Esophagus squamous epithelium (tissue), 5 donors: ENCODE results near the gene ZNF26. TPM values are rescaled to one million over a fixed set of nuclear protein-coding genes. Genes with fewer than 3 reads are reported as not detected.

Experiments
- DNase-seq: peaks from one replicate; lab custom pipeline; 2025; lab: John Stamatoyannopoulos, UW
- H3K27ac ChIP-seq, 4 donors: fragments of 200-600 bp; sonication (generic); one replicate each; pipeline ENCODE4 v1.5.1; 2016 to 2019; ENCODE audit warnings: mild to moderate bottlenecking in 1 of 4
- H3K27me3 ChIP-seq, 4 donors: fragments of 200-600 bp; sonication (generic); 1 replicate in 3 of 4; 2 replicates in 1 of 4; pipeline versions ENCODE4 v1.5.1 to v1.6.0; 2017 to 2021; ENCODE audit warnings: antibody characterized with exemption in 1 of 4
- H3K36me3 ChIP-seq, 3 donors: fragments of 200-600 bp; sonication (generic); one replicate each; pipeline ENCODE4 v1.5.1; 2016 to 2019
- H3K4me1 ChIP-seq, 3 donors: fragments of 200-600 bp; sonication (generic); one replicate each; pipeline ENCODE4 v1.5.1; 2017 to 2019
- H3K4me3 ChIP-seq, 4 donors: fragments of 200-600 bp; sonication (generic); 1 replicate in 3 of 4; 2 replicates in 1 of 4; pipeline ENCODE4 v1.5.1; 2016 to 2019; ENCODE audit warnings: mild to moderate bottlenecking in 2 of 4, moderate library complexity in 1 of 4
- H3K9me3 ChIP-seq, 3 donors: fragments of 200-600 bp; sonication (generic); one replicate each; pipeline ENCODE4 v1.5.1; 2016 to 2019
- CTCF ChIP-seq, 6 experiments: fragments of 450-650 bp in 4 of 6; fragments of 200-600 bp in 2 of 6; sonication (generic) in 2 of 6; IDR thresholded peaks; one replicate each; pipeline ENCODE4 v1.5.1; 2016 to 2019; ENCODE audit warnings: antibody characterized with exemption in 6 of 6, mild to moderate bottlenecking in 4 of 6, moderate library complexity in 4 of 6
- POLR2A ChIP-seq, 4 donors: fragments of 450-650 bp; IDR thresholded peaks; one replicate each; pipeline ENCODE4 v1.6.1; 2017; ENCODE audit warnings: antibody characterized with exemption in 4 of 4, mild to moderate bottlenecking in 4 of 4, moderate library complexity in 3 of 4
- WGBS, 2 donors: methylation state at CpG; one replicate each; pipeline ENCODE4 v1.1.5; 2018; 5-methylcytosine and 5-hydroxymethylcytosine counted together
- intact Hi-C: fragments of 100-400 bp; cut with DNase I; formaldehyde crosslinking; loops from one replicate; pipeline ENCODE4 v1.15.0; 2022
- total RNA-seq, 4 donors: library from RNA; depleted of rRNA; stranded (reverse); fragments of >200 nt; gene quantifications; one replicate each; pipeline ENCODE4 v1.1.0, GENCODE V29; 2016
- donor health status: DM: yes; HTN: yes; CAD: no.

Gene ZNF26
- total RNA-seq, 4 donors from 2014 or later = 2.7 to 17.9 (median 5.9) TPM

DNA sequence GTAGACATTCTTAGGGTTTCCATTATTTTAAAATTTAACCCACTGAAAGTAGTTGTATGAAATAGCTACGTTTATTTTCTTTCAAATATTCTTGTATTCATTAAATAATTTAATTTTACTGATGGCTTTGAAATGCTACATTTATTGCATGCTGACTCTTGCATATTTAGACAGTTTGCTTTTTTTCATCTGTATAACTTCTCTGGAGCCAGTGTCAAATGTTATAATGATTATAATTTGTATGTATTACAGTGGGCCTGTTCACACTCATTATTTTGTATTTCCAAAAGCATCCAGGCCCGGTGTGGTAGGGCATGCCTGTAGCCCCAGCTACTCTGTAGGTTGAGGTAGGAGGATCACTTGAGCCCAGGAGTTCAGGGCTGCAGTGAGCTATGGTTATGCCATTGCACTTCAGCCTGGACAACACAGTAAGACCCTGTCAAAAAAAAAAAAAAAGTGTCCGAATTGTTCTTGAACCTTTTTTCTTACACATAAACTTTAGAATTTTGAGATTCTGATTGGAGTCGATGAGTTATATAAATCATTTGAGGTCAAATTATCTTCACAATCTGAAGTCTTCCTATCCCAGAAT lies 52.0 kb downstream of the ZNF26 start:
- 44 to 48% methylated on average over 4 of the region's 4 CpGs for WGBS, 2 donors
- no peak for DNase-seq
- no peak for TF ChIP-seq CTCF (IDR thresholded peaks at IDR 0.05)
- intact Hi-C loops = loop anchor here (10.0 kb wide), 1 partner anchor 53 kb away; the partner anchor contains the start of gene ZNF26
- Histone ChIP-seq H3K36me3 (peaks cover 5 to 44% (median 13%) of the 10 kb centered on the region in 3 donors), H3K4me1 (peaks cover 0 to 19% (median 9%) of the 10 kb centered on the region in 3 donors), H3K27me3 (no peaks in the 10 kb centered on the region), H3K27ac (peak overlapping the region in 3 of 4 donors; percentile 90 to 99 (median 98)), H3K9me3 (peaks cover 4 to 64% (median 49%) of the 10 kb centered on the region in 3 donors), H3K4me3 (peak overlapping the region; percentile 71 to 89 (median 82))

DNA sequence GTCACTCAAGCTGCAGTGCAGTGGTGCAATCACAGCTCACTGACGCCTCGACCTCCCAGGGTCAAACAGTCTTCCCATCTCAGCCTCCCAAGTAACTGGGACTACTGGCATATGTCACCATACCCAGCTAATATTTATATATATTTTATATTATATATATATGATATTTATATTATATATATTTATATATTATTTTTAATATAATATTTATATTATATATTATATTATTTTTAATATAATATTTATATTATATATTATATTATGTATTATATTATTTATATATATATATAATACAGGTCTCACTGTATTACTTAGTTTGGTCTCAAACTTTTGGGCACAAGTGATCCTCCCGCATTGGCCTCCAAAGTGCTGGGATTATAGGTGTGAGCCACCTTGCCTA lies 60.5 kb downstream of the ZNF26 start:
- no peak for TF ChIP-seq CTCF (IDR thresholded peaks at IDR 0.05)
- Histone ChIP-seq H3K4me3 (no peak overlapping the region), H3K27ac (no peak overlapping the region), H3K27me3 (no peaks in the 10 kb centered on the region), H3K36me3 (peaks cover 50 to 100% (median 56%) of the 10 kb centered on the region in 3 donors), H3K9me3 (peaks cover 28 to 100% (median 97%) of the 10 kb centered on the region in 3 donors), H3K4me1 (no peaks in the 10 kb centered on the region)
- intact Hi-C loops = no loop called here
- WGBS, 2 donors = 96 to 99% methylated on average over 3 of the region's 3 CpGs
- no peak for DNase-seq

DNA sequence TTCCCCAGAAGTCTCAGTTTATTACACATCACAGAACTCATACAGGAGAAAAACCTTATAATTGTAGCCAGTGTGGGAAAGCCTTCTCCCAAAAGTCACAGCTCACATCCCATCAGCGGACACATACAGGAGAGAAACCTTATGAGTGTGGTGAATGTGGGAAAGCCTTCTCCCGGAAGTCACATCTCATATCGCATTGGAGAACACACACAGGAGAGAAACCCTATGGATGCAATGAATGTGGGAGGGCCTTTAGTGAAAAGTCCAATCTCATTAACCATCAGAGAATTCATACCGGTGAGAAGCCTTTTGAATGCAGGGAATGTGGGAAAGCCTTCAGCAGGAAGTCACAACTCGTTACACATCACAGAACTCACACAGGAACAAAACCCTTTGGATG lies 71.3 kb downstream of the ZNF26 start:
- intact Hi-C loops = no loop called here
- TF ChIP-seq CTCF (IDR thresholded peaks at IDR 0.05) (no peak), POLR2A (IDR thresholded peaks at IDR 0.05) (no peak)
- Histone ChIP-seq H3K27me3 (no peaks in the 10 kb centered on the region), H3K4me1 (no peaks in the 10 kb centered on the region), H3K4me3 (no peak overlapping the region), H3K9me3 (peaks cover 28 to 99% (median 94%) of the 10 kb centered on the region in 3 donors), H3K36me3 (peaks cover 11 to 74% (median 13%) of the 10 kb centered on the region in 3 donors), H3K27ac (no peak overlapping the region)
- DNase-seq = no peak
- 89 to 100% methylated on average over 2 to 5 of the region's 5 CpGs for WGBS, 2 donors

- TF ChIP-seq POLR2A (IDR thresholded peaks at IDR 0.05) = no peak
- TF ChIP-seq CTCF (IDR thresholded peaks at IDR 0.05) = no peak
- Histone ChIP-seq H3K36me3 (peaks cover 7 to 74% (median 10%) of the 10 kb centered on the region in 3 donors), H3K9me3 (peaks cover 27 to 99% (median 96%) of the 10 kb centered on the region in 3 donors), H3K4me1 (no peaks in the 10 kb centered on the region), H3K4me3 (peak overlapping the region in 1 of 4 donors; percentile 14), H3K27me3 (no peaks in the 10 kb centered on the region), H3K27ac (no peak overlapping the region)
- intact Hi-C loops = no loop called here
- no peak for DNase-seq
- 87 to 94% methylated on average over 8 of the region's 8 CpGs for WGBS, 2 donors
Observed at GRCh38 chr12:133058203-133059113, 72.3 kb downstream of the ZNF26 start.

DNA sequence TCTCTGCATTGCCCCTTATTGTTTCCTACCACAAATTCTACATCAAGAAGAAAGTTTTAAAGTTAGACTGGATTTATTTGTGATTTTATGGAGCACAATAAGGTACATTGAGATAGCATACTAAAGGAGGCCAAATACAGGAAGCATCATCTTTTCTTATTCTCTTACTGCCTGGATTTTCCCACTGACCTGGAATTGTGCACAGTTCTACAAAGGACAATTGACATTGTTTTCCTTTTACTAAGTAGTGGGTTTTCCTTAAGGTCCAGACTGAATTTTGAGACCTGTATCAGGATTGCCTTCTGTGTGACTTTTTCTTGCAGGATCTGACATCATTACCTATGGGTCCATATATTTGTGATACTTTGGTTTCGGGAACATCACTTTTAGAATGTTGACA lies 75.8 kb downstream of the ZNF26 start:
- TF ChIP-seq CTCF (IDR thresholded peaks at IDR 0.05) = no peak
- TF ChIP-seq POLR2A (IDR thresholded peaks at IDR 0.05) = no peak
- H3K36me3 ChIP-seq = peaks cover 0 to 41% (median 4%) of the 10 kb centered on the region in 3 donors
- no peaks in the 10 kb centered on the region for H3K4me1 ChIP-seq
- no peak for DNase-seq
- no peak overlapping the region for H3K4me3 ChIP-seq
- peaks cover 36 to 100% (median 98%) of the 10 kb centered on the region in 3 donors for H3K9me3 ChIP-seq
- 95 to 100% methylated on average over 1 of the region's 1 CpG for WGBS, 2 donors
- no peaks in the 10 kb centered on the region for H3K27me3 ChIP-seq
- H3K27ac ChIP-seq = no peak overlapping the region
- intact Hi-C loops = loop anchor here (2.0 kb wide), 1 partner anchor 41 kb away; no protein-coding TSS in a partner anchor
